ENCODE measurements around the gene MPRIP.

MPRIP gene

DNA sequence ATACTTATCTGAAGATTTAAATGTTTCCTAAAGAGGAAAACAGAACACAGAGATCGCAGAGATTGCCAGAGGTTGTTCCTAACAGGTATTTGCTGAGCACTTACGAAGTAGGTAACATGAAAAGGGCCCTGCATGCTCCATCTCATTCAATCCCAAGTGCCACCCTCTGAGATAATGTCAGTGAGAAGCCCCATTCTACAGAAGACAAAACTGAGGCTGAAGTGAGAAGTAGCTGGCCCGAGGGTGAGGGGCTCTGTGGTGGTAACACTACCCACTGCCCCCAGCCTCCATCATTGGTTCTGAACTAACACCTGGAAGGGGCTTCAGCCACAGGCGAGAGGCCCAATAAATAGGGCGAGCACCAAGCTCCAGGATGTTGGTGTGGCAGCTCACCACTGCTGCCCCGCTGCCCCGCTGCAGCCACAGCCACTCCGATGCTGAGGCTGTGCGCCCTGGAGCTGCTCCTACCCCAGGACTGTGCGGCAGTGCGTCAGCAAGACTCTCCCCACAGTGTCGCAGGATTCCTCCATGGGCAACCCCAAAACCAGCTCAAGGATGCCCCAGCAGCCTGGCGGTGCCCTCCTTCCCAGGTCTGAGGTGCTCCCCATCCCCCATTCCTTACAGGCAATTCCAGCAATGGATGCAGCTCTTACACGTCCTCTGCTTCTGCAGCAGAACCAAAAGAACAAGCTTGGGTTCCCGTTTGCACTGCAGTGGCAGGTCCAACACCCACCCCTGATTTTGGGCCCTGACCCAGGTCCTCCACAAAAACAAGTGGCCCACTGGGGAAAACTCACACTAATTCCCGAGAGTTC, 184.4 kb downstream of the MPRIP start:
- DNase-seq, result no peak

DNA sequence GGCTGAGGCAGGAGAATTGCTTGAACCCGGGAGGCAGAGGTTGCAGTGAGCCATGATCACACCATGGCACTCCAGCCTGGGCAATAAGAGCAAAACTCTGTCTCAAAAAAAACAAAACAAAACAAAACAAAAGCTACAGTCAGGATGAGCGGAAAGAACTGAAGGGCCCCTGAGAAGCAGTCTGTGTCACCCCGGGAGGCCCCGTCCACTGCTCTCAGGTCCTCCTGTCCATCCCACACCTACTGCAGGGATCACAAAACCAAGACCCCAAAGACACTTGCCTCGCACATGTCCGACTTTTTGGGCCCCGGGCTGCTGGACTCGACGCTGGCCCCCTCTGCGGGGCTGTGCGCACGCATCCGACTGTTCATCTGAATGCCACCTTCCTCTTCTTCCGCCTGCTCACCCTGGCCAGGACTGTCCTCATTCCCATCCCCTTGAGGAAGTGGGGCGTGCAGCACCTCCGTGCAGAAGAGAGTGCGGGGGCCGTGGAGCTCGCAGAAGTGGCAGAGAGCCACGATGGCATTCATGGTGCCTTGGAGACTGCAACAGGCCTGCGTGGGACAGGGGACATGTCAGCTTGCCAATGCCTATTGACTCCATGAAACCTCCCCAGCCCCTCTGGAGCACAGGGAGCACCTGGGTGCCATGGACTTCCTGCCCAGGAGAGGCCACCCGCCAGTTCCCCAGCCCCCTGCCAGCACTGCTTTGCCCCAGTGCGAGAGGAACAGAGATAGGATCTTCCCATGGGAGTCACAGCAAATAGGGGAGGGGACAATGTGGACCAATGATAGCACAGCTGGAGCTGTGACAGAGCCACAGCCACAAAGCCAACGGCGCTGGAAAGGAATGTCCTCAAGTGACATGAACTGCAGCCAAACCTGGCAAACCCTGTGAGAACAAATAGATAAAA, 185.6 kb downstream of the MPRIP start:
- DNase-seq, result no peak

DNA sequence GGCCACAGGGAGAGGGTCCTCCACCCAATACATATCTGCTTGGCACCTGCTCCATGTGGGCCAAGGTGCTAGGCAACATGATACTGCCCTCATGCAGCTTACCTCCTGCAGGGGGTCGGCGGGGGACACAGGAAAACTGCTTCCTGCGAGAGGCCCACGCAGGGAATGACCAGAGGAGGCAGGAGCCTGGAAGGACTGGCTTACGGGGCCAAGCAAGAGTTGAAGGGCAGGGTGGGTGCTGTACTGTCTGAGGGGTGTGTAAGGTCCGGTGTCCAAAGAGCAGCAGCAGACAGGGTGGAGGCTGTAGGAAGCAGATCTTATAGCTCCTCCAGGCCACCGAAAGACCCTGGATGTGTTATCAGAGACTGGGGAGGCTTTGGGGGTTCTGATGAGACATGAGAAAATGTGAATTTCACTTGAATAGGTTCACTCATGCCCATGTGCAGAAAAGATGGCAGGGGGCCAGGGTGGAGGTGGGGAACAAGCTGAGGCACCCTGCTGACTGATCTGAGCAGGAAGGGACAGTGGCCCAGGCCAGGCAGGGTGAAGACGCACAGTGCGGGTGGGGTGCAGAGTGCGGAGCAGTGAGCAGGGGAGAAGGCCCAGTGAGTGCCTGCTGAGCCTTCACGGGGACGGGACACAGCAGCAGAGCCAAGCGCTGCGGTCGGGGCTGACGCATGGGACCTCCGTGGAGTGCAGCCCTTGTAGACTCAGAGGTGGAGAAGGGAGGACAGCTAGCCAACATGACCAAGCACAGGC, 186.4 kb downstream of the MPRIP start:
- no peak for DNase-seq

DNA sequence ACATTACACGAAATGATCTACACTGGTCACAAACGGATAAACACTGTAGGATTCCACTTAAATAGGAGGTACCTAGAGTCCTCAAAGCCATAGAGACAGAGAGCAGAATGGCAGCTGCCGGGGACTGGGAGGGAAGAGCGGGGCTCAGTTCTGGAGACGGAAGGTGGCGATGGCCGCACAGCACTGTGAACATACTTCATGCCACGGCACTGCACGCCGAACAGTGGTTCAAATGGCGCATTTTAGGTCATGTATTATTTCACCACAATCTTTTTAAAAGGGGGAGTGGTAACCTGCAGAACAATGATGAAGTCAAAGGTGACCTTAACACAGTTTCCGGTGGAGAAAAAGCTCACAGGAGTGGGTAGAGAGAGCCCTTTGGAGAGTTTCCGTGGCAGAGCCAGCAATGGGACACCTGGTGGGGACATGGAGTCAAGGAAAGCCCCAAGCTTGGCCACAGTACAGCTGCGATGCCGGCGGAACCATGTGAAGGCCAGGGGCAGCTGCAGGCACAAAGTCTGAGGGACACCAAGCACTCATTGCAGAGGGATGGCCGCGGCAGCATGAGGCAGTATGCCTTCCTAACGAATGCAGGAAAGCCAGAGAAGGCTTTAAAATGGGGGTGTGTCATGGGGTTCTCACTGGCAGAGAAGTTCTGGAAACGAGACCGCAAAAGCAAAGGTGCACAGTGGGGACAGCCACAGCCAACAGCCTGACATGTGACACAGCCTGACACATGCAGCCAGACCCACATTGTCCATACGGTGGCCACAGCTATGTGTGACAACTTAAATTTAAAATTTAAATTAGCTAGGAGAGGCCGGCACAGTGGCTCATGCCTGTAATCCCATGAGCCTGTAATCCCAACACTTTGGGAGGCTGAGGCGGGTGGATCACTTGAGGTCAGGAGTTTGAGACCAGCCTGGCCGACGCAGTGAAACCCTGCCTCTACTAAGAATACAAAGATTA, 187.4 kb downstream of the MPRIP start:
- DNase-seq, result no peak

DNA sequence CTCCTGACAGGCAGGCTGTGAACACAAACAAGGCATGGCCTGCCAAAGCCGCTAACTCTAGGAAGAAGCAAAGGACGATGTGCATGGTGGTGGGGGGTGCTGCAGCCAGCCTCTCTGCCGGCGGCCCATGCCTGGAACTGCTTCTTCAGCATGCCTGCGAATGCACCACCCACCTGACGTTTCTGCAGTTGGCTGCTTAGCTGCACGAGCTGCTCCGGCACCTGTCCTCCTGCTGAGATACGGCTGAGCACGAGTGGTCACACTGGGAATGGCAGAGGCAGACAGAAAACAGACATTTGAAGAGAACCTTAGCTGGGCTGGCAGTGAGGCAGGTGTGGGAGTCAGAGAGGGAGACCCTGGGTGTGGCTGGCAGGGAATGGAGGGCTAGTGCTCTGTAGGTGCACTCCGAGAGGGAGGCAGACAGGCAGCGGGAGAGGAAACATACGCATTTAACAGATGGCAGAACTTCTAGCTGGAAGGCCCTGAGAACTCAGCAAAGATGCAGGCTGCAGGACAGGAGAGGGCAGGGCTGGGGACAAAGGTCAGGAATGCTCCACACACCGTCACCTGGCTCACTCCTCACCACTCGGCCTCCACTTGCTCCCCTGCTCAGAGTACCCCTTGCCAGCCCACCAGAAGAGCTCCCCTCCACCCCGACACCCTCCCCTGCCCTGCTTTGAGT, 189.5 kb downstream of the MPRIP start:
- DNase-seq, result no peak

DNA sequence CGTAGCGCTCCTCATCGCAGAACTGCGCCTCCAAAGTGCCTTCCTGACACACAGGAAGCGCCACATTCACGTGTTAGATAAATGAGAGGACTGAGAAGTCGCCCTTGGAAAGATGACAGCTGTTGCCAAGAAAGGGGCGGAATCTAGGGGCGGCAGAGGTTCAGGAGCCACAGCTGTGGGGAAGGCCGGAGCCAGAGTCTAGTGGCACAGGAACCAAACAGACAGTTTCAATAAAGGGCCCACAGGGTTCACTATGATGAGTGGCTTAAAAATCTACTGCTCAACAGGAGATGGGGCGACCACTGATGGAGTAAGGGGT, 190.0 kb downstream of the MPRIP start:
- no peak for DNase-seq

DNA sequence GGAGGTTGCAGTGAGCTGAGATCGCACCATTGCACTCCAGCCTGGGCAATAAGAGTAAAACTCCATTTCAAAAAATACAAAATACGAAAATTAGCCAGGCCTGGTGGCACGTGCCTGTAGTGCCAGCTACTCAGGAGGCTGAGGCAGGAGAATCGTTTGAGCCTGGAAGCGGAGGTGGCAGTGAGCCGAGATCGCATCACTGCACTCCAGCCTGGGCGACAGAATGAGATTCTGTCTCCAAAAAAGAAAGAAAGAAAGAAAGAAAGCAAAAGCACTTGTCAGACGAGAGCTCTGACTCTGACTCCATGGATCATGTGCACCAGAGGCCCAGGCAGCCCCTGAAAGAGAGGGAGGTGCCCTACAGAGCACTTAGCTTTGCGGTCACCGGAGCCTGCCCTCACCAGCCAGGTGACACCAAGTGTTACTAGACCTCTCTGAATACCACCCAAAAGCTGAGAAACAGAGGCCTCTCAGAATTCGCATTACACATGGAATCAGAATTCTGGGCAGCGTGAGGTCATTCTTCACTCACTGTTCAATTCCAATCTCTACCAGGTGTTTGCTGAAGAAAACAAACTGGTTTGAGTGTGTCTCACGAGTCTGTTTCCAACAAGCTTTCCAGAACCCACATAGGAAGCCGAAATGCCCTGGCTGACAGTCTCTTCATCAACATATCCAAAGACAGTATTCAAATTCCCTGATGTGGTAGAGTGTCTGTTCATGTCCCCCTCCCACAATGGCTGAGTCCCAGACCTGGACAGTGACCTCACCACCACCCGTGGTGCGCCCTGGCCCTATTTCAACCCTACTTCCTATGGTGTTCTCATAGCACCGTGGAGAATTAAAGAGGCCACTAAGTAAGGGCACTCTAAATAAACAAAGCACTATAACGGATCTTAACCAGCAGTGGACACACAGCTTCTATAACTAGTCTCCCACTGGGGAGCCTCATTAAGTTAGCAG, 193.2 kb downstream of the MPRIP start:
- peak; percentile 9 for DNase-seq

DNA sequence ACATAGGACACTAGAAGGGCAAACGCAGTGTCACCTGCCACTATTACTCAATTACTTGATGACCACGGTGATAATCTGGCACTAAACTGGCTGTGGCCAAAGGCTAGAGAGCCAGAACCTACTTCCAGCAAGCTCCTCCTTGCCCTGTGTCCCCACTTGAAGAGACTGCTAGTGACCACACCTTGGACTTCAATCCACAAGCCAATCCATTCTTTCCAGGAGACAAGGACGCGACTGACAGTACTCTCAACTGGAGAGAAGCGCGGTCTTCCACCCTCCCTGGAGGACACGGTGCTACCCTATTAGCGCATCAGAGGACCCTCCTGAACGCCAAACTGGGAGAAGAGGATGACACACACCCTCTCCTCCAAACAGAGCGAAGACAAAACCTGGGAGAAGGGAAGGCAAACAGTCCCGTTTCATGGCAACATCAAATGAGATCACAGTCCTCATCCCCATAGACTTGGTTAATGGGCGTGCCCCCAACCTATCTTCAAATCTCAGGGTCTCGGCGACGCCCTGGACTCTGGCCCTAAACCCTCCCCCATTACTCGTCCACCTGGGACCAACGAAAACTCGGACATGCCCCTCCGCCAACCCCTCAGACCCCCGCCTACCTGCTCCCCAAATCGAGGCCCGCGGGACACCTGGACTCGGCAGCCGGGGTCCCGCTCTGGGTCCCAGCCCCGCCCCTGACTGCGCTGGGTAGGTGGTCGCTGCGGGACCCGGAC, 194.2 kb downstream of the MPRIP start:
- DNase-seq, result no peak

DNA sequence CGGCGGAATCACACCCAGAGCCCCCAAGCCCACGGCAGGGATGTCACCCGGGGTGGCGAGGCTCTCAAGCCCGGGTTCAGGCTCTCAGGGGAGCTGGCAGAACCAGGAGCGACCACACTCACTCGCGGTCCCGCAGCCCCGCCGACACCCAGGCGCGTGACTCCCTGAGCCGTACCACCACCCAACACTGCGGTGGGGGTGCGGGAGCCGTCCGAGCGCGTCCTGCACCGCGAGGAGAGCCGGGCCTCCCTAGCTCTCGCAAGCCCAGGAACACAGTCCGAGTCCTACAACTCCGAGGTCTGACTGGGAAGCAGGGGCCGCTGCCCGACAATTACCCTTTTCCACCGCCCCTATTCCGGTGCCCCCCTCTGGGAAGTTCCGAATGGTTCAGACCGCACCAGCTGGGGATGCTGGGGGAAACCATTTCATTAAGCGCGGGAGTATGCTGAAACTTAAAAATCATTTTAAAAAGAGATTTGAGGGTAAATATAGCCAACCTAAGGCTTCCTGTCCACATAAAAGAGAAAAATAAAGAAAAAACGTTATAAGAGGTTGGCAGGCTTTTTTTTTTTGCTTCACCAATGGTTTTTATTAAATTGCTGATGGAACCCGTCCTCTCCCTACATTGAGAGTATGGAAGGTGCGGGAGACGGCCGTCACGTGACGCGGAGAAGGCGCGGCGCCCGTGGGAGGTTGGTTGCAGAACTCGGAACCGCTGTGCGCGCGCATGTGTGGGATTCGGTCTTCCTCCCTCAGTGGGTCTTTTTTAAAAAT, 195.0 kb downstream of the MPRIP start, which contains the start of gene FLCN:
Gene FLCN, minus strand, starts transcription at position 143 of the 774 bp plus-strand sequence. CDS start 9,031 bp downstream, outside the sequence.
- DNase-seq, result peak; percentile 88

DNA sequence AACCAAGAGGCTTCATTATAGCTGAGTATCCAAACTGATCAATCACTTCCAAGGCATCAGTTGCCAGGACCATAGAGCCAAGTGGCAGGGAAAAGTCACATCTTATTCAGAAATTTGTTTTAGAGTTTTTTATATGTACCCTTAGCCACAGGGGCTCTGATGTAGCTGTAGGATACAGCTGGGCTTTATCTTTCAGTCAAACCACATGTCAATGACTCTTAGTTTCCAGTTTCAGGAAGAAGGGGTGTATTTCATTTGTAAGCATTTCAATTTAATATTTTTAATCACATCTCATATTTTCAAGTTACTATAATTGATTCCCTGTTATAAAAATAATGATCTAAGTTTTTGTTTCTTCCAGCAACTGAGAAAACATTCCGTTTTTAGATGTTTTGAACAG, 197.6 kb downstream of the MPRIP start:
- DNase-seq, result no peak

DNA sequence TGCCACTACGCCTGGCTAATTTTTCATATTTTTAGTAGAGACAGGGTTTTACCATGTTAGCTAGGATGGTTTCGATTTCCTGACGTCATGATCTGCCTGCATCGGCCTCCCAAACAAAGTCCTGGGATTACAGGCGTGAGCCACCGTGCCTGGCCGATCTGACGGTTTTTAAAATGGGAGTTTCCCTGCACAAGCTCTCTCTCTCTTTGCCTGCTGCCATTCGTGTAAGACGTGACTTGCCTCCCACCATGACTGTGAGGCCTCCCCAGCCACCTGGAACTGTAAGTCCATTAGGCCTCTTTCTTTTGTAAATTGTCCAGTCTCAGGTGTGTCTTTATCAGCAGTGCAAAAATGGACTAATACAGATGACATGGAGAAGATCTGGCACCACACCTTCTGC, 199.4 kb downstream of the MPRIP start:
- DNase-seq, result no peak

DNA sequence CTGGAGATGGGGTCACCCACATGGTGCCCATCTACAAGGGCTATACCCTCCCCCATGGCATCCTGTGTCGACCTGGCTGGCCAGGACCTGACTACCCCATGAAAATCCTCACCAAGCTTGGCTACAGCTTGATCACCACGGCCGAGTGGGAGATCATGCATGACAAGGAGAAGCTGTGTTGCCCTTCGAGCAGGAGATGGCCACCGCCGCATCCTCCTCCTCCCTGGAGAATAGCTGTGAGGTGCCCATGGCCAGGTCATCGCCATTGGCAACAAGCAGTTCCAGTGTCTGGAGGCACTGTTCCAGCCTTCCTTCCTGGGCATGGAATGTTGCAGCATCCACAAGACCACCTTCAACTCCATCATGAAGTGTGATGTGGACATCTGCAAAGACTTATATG, 200.0 kb downstream of the MPRIP start:
- DNase-seq, result no peak
